ENCODE measurements around the gene UNC5A.

Gene UNC5A

GRCh38 chr5:176881816-176882566, 71.6 kb downstream of the UNC5A start:
- no peak for FAIRE-seq

GRCh38 chr5:176882567-176882903, 72.2 kb downstream of the UNC5A start:
- FAIRE-seq: no peak

GRCh38 chr5:176883700-176884570, 73.6 kb downstream of the UNC5A start:
- FAIRE-seq: no peak

GRCh38 chr5:176884571-176884890, 74.2 kb downstream of the UNC5A start:
- no peak for FAIRE-seq

- FAIRE-seq: no peak
Measured at GRCh38 chr5:176886336-176887251, 76.2 kb downstream of the UNC5A start.

GRCh38 chr5:176887252-176887849, 77.0 kb downstream of the UNC5A start:
- no peak for FAIRE-seq

GRCh38 chr5:176888016-176888864, 77.9 kb downstream of the UNC5A start:
- no peak for FAIRE-seq

GRCh38 chr5:176888865-176889165, 78.5 kb downstream of the UNC5A start:
- no peak for FAIRE-seq

GRCh38 chr5:176889321-176890280, 79.2 kb downstream of the UNC5A start:
- no peak for FAIRE-seq

- FAIRE-seq: no peak
Measured at GRCh38 chr5:176890455-176891330, 80.3 kb downstream of the UNC5A start.

- no peak for FAIRE-seq
Measured at GRCh38 chr5:176891331-176891958, 81.1 kb downstream of the UNC5A start.

- FAIRE-seq: no peak
Measured at GRCh38 chr5:176892663-176893062, 82.3 kb downstream of the UNC5A start.

GRCh38 chr5:176894298-176894697, 83.9 kb downstream of the UNC5A start:
- no peak for FAIRE-seq

GRCh38 chr5:176895831-176896230, 85.5 kb downstream of the UNC5A start:
- no peak for FAIRE-seq

GRCh38 chr5:176897263-176897662, 86.9 kb downstream of the UNC5A start:
- no peak for FAIRE-seq

- no peak for FAIRE-seq
Measured at GRCh38 chr5:176899296-176899891, 89.0 kb downstream of the UNC5A start, which contains the start of gene HK3. HK3 (minus strand) TSS chr5:176899346; CDS start chr5:176896159, 3,187 bp downstream.

- no peak for FAIRE-seq
Measured at GRCh38 chr5:176899946-176900779, 89.8 kb downstream of the UNC5A start.

- FAIRE-seq: no peak
Measured at GRCh38 chr5:176900780-176901204, 90.4 kb downstream of the UNC5A start.
